Measurements from ENCODE around the gene USP33.
"Not testable (repeated sequence)": the region's sequence is repeated elsewhere in the genome, so short reads cannot be mapped to it uniquely, and the experiment has no call there.

The USP33 gene

GRCh38 chr1:77680173-77680572, 79.5 kb downstream of the USP33 start:
- H3K4me1 ChIP-seq (ENCODE audit: control insufficient read depth, insufficient read depth, low read depth, low read length), result peaks cover 8% of the 10 kb centered on the region
- 95% methylated on average over 2 of the region's 2 CpGs for WGBS
- peak overlapping the region in 1 of 2 experiments; percentile 85 for H3K4me3 ChIP-seq (ENCODE audit: insufficient read depth in 1 of 2, low read depth in 1 of 2, low read length in 2 of 2)
- H3K27me3 ChIP-seq (ENCODE audit: control insufficient read depth in 1 of 2, insufficient read depth in 1 of 2, low read length in 2 of 2), result no peaks in the 10 kb centered on the region
- no peak overlapping the region for H2BK120ac ChIP-seq (ENCODE audit: low read depth, low read length)
- no peak overlapping the region for H3K9ac ChIP-seq (ENCODE audit: low read length)
- no peak overlapping the region for H2BK5ac ChIP-seq (ENCODE audit: low read depth, low read length, poor library complexity, severe bottlenecking)
- no peak overlapping the region for H4K91ac ChIP-seq (ENCODE audit: low read length)
- no peak overlapping the region for H3K18ac ChIP-seq (ENCODE audit: low read depth in 1 of 2, low read length in 2 of 2)
- peaks cover 4 to 8% of the 10 kb centered on the region in 2 experiments for H3K36me3 ChIP-seq (ENCODE audit: control insufficient read depth in 1 of 2, insufficient read depth in 2 of 2, low read depth in 1 of 2, low read length in 2 of 2)
- H3K14ac ChIP-seq (ENCODE audit: low read length in 2 of 2), result no peak overlapping the region
- H4K8ac ChIP-seq (ENCODE audit: low read length), result no peak overlapping the region
- no peak overlapping the region for H2AK5ac ChIP-seq (ENCODE audit: low read length, severe bottlenecking)
- no peak overlapping the region for H3K4me2 ChIP-seq (ENCODE audit: low read length, poor library complexity, severe bottlenecking)
- H3K27ac ChIP-seq (ENCODE audit: low read length, poor library complexity, severe bottlenecking), result no peak overlapping the region
- no peak for DNase-seq
- no peak overlapping the region for H2BK12ac ChIP-seq (ENCODE audit: low read length in 2 of 2)
- no peak overlapping the region for H2BK15ac ChIP-seq (ENCODE audit: low read depth, poor library complexity, severe bottlenecking)
- no peak overlapping the region for H3K4ac ChIP-seq (ENCODE audit: low read depth in 1 of 2, low read length in 2 of 2)
- peaks cover 2% of the 10 kb centered on the region for H3K79me1 ChIP-seq (replicated peaks; ENCODE audit: low read length, poor library complexity, severe bottlenecking)
- no peaks in the 10 kb centered on the region for H3K9me3 ChIP-seq (ENCODE audit: control insufficient read depth, low read length)
- no peak overlapping the region for H3K23ac ChIP-seq (ENCODE audit: low read length in 2 of 2)
- no peak overlapping the region for H2AFZ ChIP-seq (ENCODE audit: low read depth, low read length)

GRCh38 chr1:77678660-77679610, 80.7 kb downstream of the USP33 start:
- H2AFZ ChIP-seq (ENCODE audit: low read depth, low read length), result no peak overlapping the region
- no peaks in the 10 kb centered on the region for H3K27me3 ChIP-seq (ENCODE audit: control insufficient read depth in 1 of 2, insufficient read depth in 1 of 2, low read length in 2 of 2)
- no peak overlapping the region for H2BK12ac ChIP-seq (ENCODE audit: low read length in 2 of 2)
- no peak overlapping the region for H2BK15ac ChIP-seq (ENCODE audit: low read depth, poor library complexity, severe bottlenecking)
- H4K8ac ChIP-seq (ENCODE audit: low read length), result no peak overlapping the region
- H3K4me1 ChIP-seq (ENCODE audit: control insufficient read depth, insufficient read depth, low read depth, low read length), result peaks cover 6% of the 10 kb centered on the region
- no peak overlapping the region for H2BK5ac ChIP-seq (ENCODE audit: low read depth, low read length, poor library complexity, severe bottlenecking)
- H2AK5ac ChIP-seq (ENCODE audit: low read length, severe bottlenecking), result no peak overlapping the region
- no peak overlapping the region for H2BK120ac ChIP-seq (ENCODE audit: low read depth, low read length)
- H3K18ac ChIP-seq (ENCODE audit: low read depth in 1 of 2, low read length in 2 of 2), result no peak overlapping the region
- no peak overlapping the region for H3K4ac ChIP-seq (ENCODE audit: low read depth in 1 of 2, low read length in 2 of 2)
- peak overlapping the region; percentile 29 for H3K4me2 ChIP-seq (ENCODE audit: low read length, poor library complexity, severe bottlenecking)
- no peak overlapping the region for H3K27ac ChIP-seq (ENCODE audit: low read length, poor library complexity, severe bottlenecking)
- no peaks in the 10 kb centered on the region for H3K9me3 ChIP-seq (ENCODE audit: control insufficient read depth, low read length)
- H4K91ac ChIP-seq (ENCODE audit: low read length), result no peak overlapping the region
- no peak for DNase-seq
- H3K79me1 ChIP-seq (replicated peaks; ENCODE audit: low read length, poor library complexity, severe bottlenecking), result no peaks in the 10 kb centered on the region
- WGBS, result 100% methylated on average over 3 of the region's 5 CpGs
- no peak overlapping the region for H3K14ac ChIP-seq (ENCODE audit: low read length in 2 of 2)
- no peak overlapping the region for H3K23ac ChIP-seq (ENCODE audit: low read length in 2 of 2)
- peaks cover 4 to 15% of the 10 kb centered on the region in 2 experiments for H3K36me3 ChIP-seq (ENCODE audit: control insufficient read depth in 1 of 2, insufficient read depth in 2 of 2, low read depth in 1 of 2, low read length in 2 of 2)
- no peak overlapping the region for H3K9ac ChIP-seq (ENCODE audit: low read length)
- H3K4me3 ChIP-seq (ENCODE audit: insufficient read depth in 1 of 2, low read depth in 1 of 2, low read length in 2 of 2), result no peak overlapping the region

- DNase-seq; H3K4me3 ChIP-seq (ENCODE audit: insufficient read depth in 1 of 2, low read depth in 1 of 2, low read length in 2 of 2); H2BK15ac ChIP-seq (ENCODE audit: low read depth, poor library complexity, severe bottlenecking); H2AK5ac ChIP-seq (ENCODE audit: low read length, severe bottlenecking); H2BK12ac ChIP-seq (ENCODE audit: low read length in 2 of 2); H4K8ac ChIP-seq (ENCODE audit: low read length); H3K4ac ChIP-seq (ENCODE audit: low read depth in 1 of 2, low read length in 2 of 2); H3K14ac ChIP-seq (ENCODE audit: low read length in 2 of 2); H3K4me2 ChIP-seq (ENCODE audit: low read length, poor library complexity, severe bottlenecking); H2BK5ac ChIP-seq (ENCODE audit: low read depth, low read length, poor library complexity, severe bottlenecking); H3K18ac ChIP-seq (ENCODE audit: low read depth in 1 of 2, low read length in 2 of 2); H3K27ac ChIP-seq (ENCODE audit: low read length, poor library complexity, severe bottlenecking); H4K91ac ChIP-seq (ENCODE audit: low read length); H3K79me1 ChIP-seq (replicated peaks; ENCODE audit: low read length, poor library complexity, severe bottlenecking); H3K9me3 ChIP-seq (ENCODE audit: control insufficient read depth, low read length); H2BK120ac ChIP-seq (ENCODE audit: low read depth, low read length); H3K27me3 ChIP-seq (ENCODE audit: control insufficient read depth in 1 of 2, insufficient read depth in 1 of 2, low read length in 2 of 2); H3K23ac ChIP-seq (ENCODE audit: low read length in 2 of 2); H3K4me1 ChIP-seq (ENCODE audit: control insufficient read depth, insufficient read depth, low read depth, low read length); H2AFZ ChIP-seq (ENCODE audit: low read depth, low read length): not testable (repeated sequence)
- Histone ChIP-seq H3K36me3 (ENCODE audit: control insufficient read depth in 1 of 2, insufficient read depth in 2 of 2, low read depth in 1 of 2, low read length in 2 of 2) (peaks cover 4 to 15% of the 10 kb centered on the region in 2 experiments), H3K9ac (ENCODE audit: low read length) (peak overlapping the region; percentile 33)
- 100% methylated on average over 1 of the region's 3 CpGs for WGBS
Measured at GRCh38 chr1:77674807-77675206, 84.8 kb downstream of the USP33 start.

- DNase-seq, result no peak
- no peak overlapping the region for H3K14ac ChIP-seq (ENCODE audit: low read length in 2 of 2)
- H2BK120ac ChIP-seq (ENCODE audit: low read depth, low read length), result no peak overlapping the region
- no peak overlapping the region for H3K9ac ChIP-seq (ENCODE audit: low read length)
- H3K4me1 ChIP-seq (ENCODE audit: control insufficient read depth, insufficient read depth, low read depth, low read length), result peaks cover 4% of the 10 kb centered on the region
- H2BK12ac ChIP-seq (ENCODE audit: low read length in 2 of 2), result no peak overlapping the region
- H2BK5ac ChIP-seq (ENCODE audit: low read depth, low read length, poor library complexity, severe bottlenecking), result no peak overlapping the region
- peak overlapping the region; percentile 26 for H3K27ac ChIP-seq (ENCODE audit: low read length, poor library complexity, severe bottlenecking)
- no peak overlapping the region for H4K91ac ChIP-seq (ENCODE audit: low read length)
- H3K79me1 ChIP-seq (replicated peaks; ENCODE audit: low read length, poor library complexity, severe bottlenecking), result no peaks in the 10 kb centered on the region
- no peak overlapping the region for H2AK5ac ChIP-seq (ENCODE audit: low read length, severe bottlenecking)
- H3K4ac ChIP-seq (ENCODE audit: low read depth in 1 of 2, low read length in 2 of 2), result no peak overlapping the region
- WGBS, result no CpG with 5 or more reads among the region's 1 CpG
- H3K36me3 ChIP-seq (ENCODE audit: control insufficient read depth in 1 of 2, insufficient read depth in 2 of 2, low read depth in 1 of 2, low read length in 2 of 2), result peaks cover 4 to 15% of the 10 kb centered on the region in 2 experiments
- H3K23ac ChIP-seq (ENCODE audit: low read length in 2 of 2), result no peak overlapping the region
- no peak overlapping the region for H2BK15ac ChIP-seq (ENCODE audit: low read depth, poor library complexity, severe bottlenecking)
- no peak overlapping the region for H3K18ac ChIP-seq (ENCODE audit: low read depth in 1 of 2, low read length in 2 of 2)
- no peaks in the 10 kb centered on the region for H3K9me3 ChIP-seq (ENCODE audit: control insufficient read depth, low read length)
- no peak overlapping the region for H4K8ac ChIP-seq (ENCODE audit: low read length)
- H3K4me2 ChIP-seq (ENCODE audit: low read length, poor library complexity, severe bottlenecking), result no peak overlapping the region
- no peaks in the 10 kb centered on the region for H3K27me3 ChIP-seq (ENCODE audit: control insufficient read depth in 1 of 2, insufficient read depth in 1 of 2, low read length in 2 of 2)
- no peak overlapping the region for H2AFZ ChIP-seq (ENCODE audit: low read depth, low read length)
- H3K4me3 ChIP-seq (ENCODE audit: insufficient read depth in 1 of 2, low read depth in 1 of 2, low read length in 2 of 2), result no peak overlapping the region
Measured at GRCh38 chr1:77673716-77674355, 85.8 kb downstream of the USP33 start.

Data from mesenchymal stem cell (in vitro differentiated cells and primary cell).